T-helper 2 cell treated with Interferon-gamma antibody and Interleukin-4, amounts not matched to agents 5 μg/mL and 100 μg/mL, for 36 hours (primary cell): ENCODE results near the gene MYF5.
"Not testable (repeated sequence)": the region's sequence is repeated elsewhere in the genome, so short reads cannot be mapped to it uniquely, and the experiment has no call there.

Experiments
- DNase-seq: peaks from one replicate; pipeline ENCODE4 v3.0.0; 2021; ENCODE audit warnings: low spot score
- H3K27ac Mint-ChIP-seq: one replicate; pipeline ENCODE4 v1.8.0; 2021; ENCODE audit warnings: mild to moderate bottlenecking, mixed read lengths
- H3K27me3 Mint-ChIP-seq: one replicate; pipeline ENCODE4 v1.8.0; 2021; ENCODE audit warnings: low read depth, mixed read lengths
- H3K36me3 Mint-ChIP-seq: one replicate; pipeline ENCODE4 v1.8.0; 2021; ENCODE audit warnings: low read depth, mixed read lengths
- H3K4me1 Mint-ChIP-seq: one replicate; pipeline ENCODE4 v1.8.0; 2021; ENCODE audit warnings: low read depth, mixed read lengths
- H3K4me3 Mint-ChIP-seq: one replicate; pipeline ENCODE4 v1.8.0; 2022; ENCODE audit warnings: mild to moderate bottlenecking, moderate library complexity, mixed read lengths
- H3K9me3 Mint-ChIP-seq: one replicate; pipeline ENCODE4 v1.8.0; 2021; ENCODE audit warnings: mixed read lengths

MYF5 gene

DNA sequence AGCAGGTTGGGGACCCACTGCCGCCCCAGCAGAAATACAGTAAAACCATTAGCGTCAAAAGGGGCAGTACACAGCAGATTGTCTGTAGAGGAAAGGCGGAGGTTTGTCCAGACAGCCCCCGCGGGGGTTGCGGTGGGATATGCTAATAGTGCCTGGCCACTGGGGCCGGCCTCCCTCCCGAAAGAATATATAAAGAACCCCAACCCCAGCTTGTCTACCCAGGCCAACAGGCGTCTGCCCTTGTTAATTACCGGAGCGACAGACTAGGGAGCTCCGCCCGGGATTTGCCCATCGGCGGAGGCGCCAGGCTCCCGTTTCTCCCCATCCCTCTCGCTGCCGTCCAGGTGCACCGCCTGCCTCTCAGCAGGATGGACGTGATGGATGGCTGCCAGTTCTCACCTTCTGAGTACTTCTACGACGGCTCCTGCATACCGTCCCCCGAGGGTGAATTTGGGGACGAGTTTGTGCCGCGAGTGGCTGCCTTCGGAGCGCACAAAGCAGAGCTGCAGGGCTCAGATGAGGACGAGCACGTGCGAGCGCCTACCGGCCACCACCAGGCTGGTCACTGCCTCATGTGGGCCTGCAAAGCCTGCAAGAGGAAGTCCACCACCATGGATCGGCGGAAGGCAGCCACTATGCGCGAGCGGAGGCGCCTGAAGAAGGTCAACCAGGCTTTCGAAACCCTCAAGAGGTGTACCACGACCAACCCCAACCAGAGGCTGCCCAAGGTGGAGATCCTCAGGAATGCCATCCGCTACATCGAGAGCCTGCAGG, at the start of gene MYF5:
TSS of gene MYF5 (plus strand) at position 217 of the 774 bp plus-strand sequence. CDS start at position 369, 152 bp downstream.
- no peaks in the 10 kb centered on the region for H3K9me3 Mint-ChIP-seq
- peaks cover 48% of the 10 kb centered on the region for H3K27me3 Mint-ChIP-seq
- H3K27ac Mint-ChIP-seq = no peak within 1 kb of the TSS
- H3K36me3 Mint-ChIP-seq = no peaks in the 10 kb centered on the region
- no peak within 1 kb of the TSS for H3K4me3 Mint-ChIP-seq
- no peaks in the 10 kb centered on the region for H3K4me1 Mint-ChIP-seq
- no peak for DNase-seq

DNA sequence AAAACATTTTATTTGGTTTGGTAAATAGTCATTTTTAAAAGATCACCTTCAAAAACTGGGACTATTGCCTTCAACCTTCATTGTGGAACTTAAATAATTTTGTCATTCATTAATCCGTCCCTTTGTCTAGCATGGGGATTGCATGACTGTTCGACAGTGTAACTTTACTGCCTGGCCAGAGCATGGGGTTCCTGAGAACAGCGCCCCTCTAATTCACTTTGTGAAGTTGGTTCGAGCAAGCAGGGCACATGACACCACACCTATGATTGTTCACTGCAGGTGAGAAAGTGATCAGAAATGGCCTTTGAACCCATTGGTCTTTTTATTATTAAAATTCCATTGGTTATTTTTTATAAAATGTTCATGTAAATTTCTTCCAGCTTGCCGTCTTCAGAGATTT, 46.5 kb upstream of the MYF5 start:
- no peak for DNase-seq
- Mint-ChIP-seq H3K27ac (no peak overlapping the region), H3K4me1 (no peaks in the 10 kb centered on the region), H3K4me3 (no peak overlapping the region), H3K9me3 (no peaks in the 10 kb centered on the region), H3K36me3 (no peaks in the 10 kb centered on the region), H3K27me3 (no peaks in the 10 kb centered on the region)

DNA sequence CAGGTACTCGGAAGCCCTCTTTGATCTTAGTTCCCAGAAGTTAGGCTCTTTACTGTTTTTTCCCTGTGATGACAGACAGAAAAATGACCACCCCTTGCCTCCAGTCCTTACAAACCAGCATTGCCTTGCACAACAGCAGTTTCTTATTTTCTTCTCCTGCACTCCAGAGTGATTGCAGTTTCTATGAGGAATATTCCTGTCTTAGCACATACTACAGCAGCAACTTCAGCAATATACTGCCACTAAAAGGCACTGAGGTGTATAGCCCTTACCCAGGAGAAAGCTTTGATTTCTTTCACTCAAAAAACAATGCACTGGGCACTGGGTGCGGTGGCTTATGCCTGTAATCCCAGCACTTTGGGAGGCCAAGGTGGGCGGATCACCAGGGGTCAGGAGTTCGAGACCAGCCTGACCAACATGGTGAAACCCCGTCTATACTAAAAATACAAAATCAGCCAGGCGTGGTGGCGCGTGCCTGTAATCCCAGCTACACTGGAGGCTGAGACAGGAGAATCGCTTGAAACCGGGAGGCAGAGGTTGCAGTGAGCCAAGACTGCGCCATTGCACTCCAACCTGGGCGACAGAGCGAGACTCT, 40.6 kb upstream of the MYF5 start:
- not testable (repeated sequence) for DNase-seq, H3K9me3 Mint-ChIP-seq, H3K36me3 Mint-ChIP-seq, H3K4me1 Mint-ChIP-seq, H3K4me3 Mint-ChIP-seq, H3K27me3 Mint-ChIP-seq, H3K27ac Mint-ChIP-seq

DNA sequence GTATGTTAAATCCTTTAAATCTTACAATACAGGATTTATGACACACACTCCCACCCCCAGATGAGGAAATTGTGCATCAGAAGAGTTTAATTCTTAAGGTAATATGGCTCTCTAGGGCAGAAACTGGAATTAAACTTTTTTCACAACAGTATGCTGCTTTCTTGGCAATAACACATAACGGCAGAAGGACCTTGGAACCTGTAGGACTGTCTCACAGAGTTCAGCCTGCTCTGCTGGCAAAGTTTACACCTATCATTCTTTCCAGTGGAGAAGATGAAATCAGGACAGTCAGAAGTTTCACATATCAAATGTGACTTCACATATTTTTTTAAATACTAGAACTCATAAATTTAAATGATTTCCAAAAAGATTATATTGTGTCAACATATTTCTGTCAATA, 39.9 kb upstream of the MYF5 start:
- DNase-seq = no peak
- Mint-ChIP-seq H3K4me3 (no peak overlapping the region), H3K4me1 (no peaks in the 10 kb centered on the region), H3K9me3 (no peaks in the 10 kb centered on the region), H3K36me3 (no peaks in the 10 kb centered on the region), H3K27me3 (no peaks in the 10 kb centered on the region), H3K27ac (no peak overlapping the region)

DNA sequence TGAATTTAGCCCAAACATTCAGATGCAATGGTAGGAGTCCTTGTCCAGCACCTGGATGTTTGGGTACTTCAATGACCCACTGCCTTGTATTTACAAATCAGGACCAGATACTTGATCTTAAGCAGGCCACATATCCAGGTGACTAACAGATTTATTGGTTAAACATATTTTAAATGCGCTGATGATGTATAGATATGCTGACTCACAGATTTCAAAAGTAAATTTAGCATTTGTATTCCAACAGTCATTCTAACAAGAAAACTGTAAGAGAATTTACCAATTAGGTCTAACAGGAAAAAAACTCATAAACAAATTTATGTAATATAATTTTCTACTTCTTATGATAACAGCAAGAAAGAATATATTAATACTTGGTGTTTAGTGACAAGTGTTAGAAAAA, 38.7 kb upstream of the MYF5 start:
- no peak overlapping the region for H3K27ac Mint-ChIP-seq
- no peak for DNase-seq
- no peaks in the 10 kb centered on the region for H3K27me3 Mint-ChIP-seq
- H3K36me3 Mint-ChIP-seq = no peaks in the 10 kb centered on the region
- H3K9me3 Mint-ChIP-seq = no peaks in the 10 kb centered on the region
- H3K4me3 Mint-ChIP-seq = no peak overlapping the region
- H3K4me1 Mint-ChIP-seq = no peaks in the 10 kb centered on the region

DNA sequence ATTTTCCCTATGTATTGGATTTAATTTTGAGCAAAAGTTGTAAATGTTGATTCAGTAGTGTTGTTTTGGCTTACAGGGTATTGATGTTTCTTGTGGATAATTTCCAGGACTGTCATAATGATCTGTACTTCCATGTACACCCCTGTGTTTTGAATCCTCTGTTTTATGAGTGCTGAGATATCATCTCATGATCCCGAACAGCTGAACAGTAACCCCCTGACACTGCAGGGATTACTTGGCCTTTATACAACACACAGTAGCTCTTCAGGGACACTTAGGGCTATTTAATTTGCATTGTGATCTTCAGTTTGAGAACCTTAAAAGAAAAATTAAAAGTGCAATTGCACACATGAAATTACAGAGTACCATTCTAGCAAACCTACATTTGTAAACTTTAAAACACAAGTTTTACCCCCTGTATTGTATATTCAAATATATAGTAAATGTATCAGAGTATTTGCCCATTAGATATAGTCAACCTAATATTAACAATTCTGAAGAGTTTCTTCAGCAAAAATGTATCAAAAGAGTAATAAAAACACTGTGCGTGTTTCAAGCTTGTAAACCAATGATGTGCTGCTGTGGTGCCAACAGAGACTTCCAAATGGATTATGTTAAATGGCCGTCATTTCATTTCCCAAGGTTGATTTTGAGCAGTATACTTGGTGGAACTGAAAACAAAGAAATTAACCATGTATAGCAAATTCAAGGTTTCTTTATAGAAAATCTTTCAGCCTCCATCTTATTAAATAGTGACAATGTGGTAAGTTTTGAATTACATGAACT, 37.2 kb upstream of the MYF5 start:
- H3K27ac Mint-ChIP-seq = no peak overlapping the region
- no peaks in the 10 kb centered on the region for H3K36me3 Mint-ChIP-seq
- no peaks in the 10 kb centered on the region for H3K27me3 Mint-ChIP-seq
- no peak for DNase-seq
- no peaks in the 10 kb centered on the region for H3K4me1 Mint-ChIP-seq
- H3K9me3 Mint-ChIP-seq = no peaks in the 10 kb centered on the region
- no peak overlapping the region for H3K4me3 Mint-ChIP-seq

DNA sequence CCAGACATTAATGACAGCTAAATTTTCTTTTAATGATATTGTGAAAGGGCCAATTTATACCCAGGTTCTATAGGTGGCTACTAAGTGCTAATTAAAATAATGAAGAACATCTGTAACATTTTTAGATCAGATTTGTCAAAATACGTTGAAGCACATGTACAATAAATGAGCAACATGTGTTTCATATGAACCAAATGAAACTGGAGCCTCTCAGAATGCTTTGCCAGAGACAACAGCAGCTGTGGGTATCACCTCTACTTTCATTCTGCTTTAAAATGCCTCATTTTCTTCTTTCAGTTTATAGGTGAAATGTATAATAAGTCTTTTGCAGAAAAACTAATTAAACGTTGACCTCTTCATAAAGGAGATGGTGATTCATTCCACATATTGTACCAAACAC, 35.4 kb upstream of the MYF5 start:
- Mint-ChIP-seq H3K27me3 (no peaks in the 10 kb centered on the region), H3K4me1 (no peaks in the 10 kb centered on the region), H3K27ac (no peak overlapping the region), H3K4me3 (no peak overlapping the region), H3K36me3 (no peaks in the 10 kb centered on the region), H3K9me3 (no peaks in the 10 kb centered on the region)
- no peak for DNase-seq

DNA sequence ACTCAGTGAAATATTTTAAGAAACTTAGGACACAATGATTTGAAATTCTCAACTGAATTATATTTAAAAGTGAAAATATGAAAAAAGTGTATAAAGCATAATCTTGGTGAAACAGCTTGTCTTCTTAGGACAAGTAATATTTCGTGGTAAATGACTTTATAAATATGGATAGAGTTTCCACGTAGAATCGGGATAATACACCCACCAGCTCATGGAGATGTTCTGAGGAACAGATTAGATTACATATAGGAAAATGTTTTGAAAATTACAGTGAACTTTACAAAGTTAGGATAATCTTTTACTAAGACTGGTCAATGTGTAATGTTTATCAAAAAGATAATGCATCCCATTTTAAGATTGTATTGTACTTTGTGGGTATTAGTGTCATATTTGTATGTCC, 34.9 kb upstream of the MYF5 start:
- no peak for DNase-seq
- no peaks in the 10 kb centered on the region for H3K9me3 Mint-ChIP-seq
- no peak overlapping the region for H3K4me3 Mint-ChIP-seq
- no peaks in the 10 kb centered on the region for H3K36me3 Mint-ChIP-seq
- H3K27me3 Mint-ChIP-seq = no peaks in the 10 kb centered on the region
- H3K27ac Mint-ChIP-seq = no peak overlapping the region
- no peaks in the 10 kb centered on the region for H3K4me1 Mint-ChIP-seq

DNA sequence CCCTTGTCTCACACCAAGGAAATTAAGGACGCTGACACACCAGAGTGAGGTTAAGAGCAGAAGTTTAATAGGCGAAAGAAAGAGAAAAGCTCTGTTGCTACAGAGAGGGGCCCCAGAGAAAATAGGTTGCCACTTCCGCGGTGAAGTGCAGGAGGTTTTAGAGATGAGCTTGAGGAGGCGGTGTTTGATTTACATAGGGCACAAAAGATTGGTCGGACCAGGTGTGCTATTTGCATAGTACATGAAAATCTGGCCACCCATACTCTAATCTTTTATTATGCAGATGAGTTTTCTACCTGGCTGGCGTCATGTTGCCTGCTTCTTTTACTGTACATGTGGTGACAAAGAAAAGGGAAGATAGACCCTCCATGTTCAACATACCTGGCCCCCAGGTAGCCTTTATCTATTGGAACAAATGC, 32.6 kb upstream of the MYF5 start:
- no peaks in the 10 kb centered on the region for H3K9me3 Mint-ChIP-seq
- no peaks in the 10 kb centered on the region for H3K36me3 Mint-ChIP-seq
- no peak overlapping the region for H3K4me3 Mint-ChIP-seq
- no peak overlapping the region for H3K27ac Mint-ChIP-seq
- no peaks in the 10 kb centered on the region for H3K4me1 Mint-ChIP-seq
- no peak for DNase-seq
- no peaks in the 10 kb centered on the region for H3K27me3 Mint-ChIP-seq

DNA sequence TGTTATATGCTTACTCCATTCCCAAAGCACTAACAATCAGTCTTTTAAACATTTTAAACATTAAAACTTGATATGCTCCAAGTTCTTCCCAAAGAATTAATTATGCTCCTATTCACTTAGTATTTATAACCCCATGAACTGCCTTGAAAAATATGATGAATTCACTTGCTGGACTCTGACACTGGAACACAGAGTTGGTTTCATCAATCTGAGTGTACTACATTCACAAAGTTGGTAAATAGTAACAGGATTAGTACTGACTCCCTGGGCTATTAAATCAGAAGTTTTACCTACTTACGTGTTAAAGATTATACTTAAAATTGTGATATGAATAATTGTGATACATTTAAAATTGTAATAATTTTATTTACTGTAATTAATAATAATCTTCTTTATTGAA, 26.6 kb upstream of the MYF5 start:
- no peak for DNase-seq
- Mint-ChIP-seq H3K4me1 (no peaks in the 10 kb centered on the region), H3K27ac (no peak overlapping the region), H3K4me3 (no peak overlapping the region), H3K9me3 (no peaks in the 10 kb centered on the region), H3K36me3 (no peaks in the 10 kb centered on the region), H3K27me3 (no peaks in the 10 kb centered on the region)

DNA sequence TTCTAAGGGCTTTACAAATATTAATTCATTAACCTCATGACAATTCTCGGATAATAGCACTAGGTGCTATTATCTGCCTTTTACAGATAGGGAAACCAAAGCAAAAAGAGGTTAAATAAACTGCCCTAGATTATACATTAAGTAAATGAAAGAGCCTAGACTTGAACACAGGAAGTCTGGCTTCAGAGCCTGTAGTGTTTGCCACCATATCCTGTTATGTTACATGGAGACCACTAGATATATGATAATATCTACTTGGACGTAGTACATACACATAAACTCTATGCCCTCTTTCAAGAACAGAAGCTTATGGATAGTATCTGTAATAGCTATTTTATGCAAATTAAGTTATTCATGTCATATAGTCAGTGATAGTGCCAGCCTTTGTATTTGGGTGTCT, 26.2 kb upstream of the MYF5 start:
- Mint-ChIP-seq H3K4me3 (no peak overlapping the region), H3K4me1 (no peaks in the 10 kb centered on the region), H3K9me3 (no peaks in the 10 kb centered on the region), H3K27me3 (no peaks in the 10 kb centered on the region), H3K27ac (no peak overlapping the region), H3K36me3 (no peaks in the 10 kb centered on the region)
- DNase-seq = no peak

DNA sequence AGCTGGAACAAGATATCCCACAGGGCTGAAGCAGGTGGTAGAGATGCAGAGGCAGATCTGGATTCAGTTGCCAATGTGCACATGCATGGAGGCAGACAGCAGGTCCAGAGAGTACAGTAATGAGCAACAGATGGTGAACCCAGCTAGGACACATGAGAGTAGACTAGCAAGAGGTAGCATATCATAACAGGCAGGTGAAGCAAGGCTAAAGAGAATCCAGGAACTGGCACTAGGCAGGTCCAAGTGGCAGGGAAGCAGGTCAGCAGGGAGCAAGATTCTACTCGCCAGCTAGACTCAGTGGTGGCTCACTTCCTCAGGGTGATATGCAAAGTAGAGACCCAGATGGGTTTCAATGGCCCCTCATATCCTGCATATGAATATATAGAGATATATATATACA, 24.6 kb upstream of the MYF5 start:
- no peak for DNase-seq
- Mint-ChIP-seq H3K4me1 (no peaks in the 10 kb centered on the region), H3K36me3 (no peaks in the 10 kb centered on the region), H3K4me3 (no peak overlapping the region), H3K27me3 (no peaks in the 10 kb centered on the region), H3K9me3 (no peaks in the 10 kb centered on the region), H3K27ac (no peak overlapping the region)

DNA sequence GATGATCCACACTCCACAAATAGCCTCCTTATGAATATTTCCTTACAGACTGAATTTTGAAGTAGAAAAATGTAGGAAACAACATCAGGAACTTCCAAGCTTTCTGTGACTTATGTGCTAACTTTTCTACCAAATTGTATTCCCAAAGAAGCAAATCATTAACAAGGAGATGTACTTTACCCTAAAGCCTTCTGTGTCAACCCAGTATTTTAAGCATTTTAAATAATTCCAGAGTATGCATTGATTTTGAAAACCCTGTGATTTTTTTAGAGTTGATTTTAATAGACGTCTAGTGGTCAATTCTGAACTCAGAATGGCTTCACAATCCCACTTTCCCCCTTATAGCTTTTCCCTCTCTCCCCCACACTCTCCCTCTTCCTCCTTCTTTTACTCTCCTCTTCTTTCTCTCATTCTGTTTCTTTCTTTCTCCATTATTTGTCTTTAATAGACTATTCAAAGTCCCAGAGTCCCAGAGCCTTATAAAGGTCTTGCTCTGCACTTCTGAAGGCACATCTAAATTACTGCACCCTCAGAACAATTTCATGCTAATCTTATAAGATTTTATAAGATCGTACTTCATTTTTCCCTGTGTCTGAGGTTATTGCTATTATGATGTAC, 19.3 kb upstream of the MYF5 start:
- H3K4me1 Mint-ChIP-seq = no peaks in the 10 kb centered on the region
- no peak for DNase-seq

DNA sequence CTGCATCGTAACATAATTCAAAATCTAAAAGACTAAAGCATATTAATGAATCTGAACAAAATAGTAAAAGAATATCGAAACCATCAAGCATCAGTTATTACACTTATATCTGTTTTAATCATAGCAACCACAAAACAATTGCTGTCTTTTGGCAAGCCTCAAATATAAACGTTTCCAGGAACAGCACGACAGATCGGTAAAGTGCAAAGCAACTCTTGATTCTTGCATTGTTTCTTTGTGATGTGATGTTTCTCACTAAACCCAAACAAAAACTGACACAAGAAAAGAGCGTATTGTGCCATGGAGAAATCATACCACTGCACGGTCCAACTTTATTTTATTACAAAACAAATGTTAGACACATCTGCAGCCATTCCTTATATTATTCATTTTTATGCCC, 18.5 kb upstream of the MYF5 start:
- H3K4me1 Mint-ChIP-seq = peaks cover 2% of the 10 kb centered on the region
- H3K27me3 Mint-ChIP-seq = peaks cover under 1% of the 10 kb centered on the region
- H3K9me3 Mint-ChIP-seq = no peaks in the 10 kb centered on the region
- H3K4me3 Mint-ChIP-seq = no peak overlapping the region
- no peak for DNase-seq
- no peak overlapping the region for H3K27ac Mint-ChIP-seq
- H3K36me3 Mint-ChIP-seq = no peaks in the 10 kb centered on the region

More for the DNA sequence above, 19.3 kb upstream of the MYF5 start:
- H3K27me3 Mint-ChIP-seq = no peaks in the 10 kb centered on the region
- no peaks in the 10 kb centered on the region for H3K36me3 Mint-ChIP-seq
- no peak overlapping the region for H3K27ac Mint-ChIP-seq
- no peaks in the 10 kb centered on the region for H3K9me3 Mint-ChIP-seq
- no peak overlapping the region for H3K4me3 Mint-ChIP-seq
